WERI-Rb-1 (cell line): ENCODE data around the gene TMEM171.

Experiments used
- DNase-seq: peaks from one replicate; pipeline ENCODE4 v3.0.0-alpha.2; 2020
- H3K27ac ChIP-seq: fragments of 250-450 bp; sonication (Bioruptor Pico); 2 replicates; pipeline ENCODE4 v1.5.1; 2020; ENCODE audit warnings: mild to moderate bottlenecking, moderate library complexity
- H3K27me3 ChIP-seq: fragments of 250-450 bp; sonication (Bioruptor Pico); 2 replicates; pipeline ENCODE4 v1.5.1; 2021; ENCODE audit warnings: mild to moderate bottlenecking, low read depth, moderate library complexity; ENCODE audit not compliant: insufficient read depth, severe bottlenecking
- H3K36me3 ChIP-seq: fragments of 250-450 bp; sonication (Bioruptor Pico); 2 replicates; pipeline ENCODE4 v1.5.1; 2020; ENCODE audit warnings: mild to moderate bottlenecking, moderate library complexity
- H3K4me3 ChIP-seq: 2 replicates; pipeline ENCODE4 v1.5.1; 2011; ENCODE audit warnings: low read depth, mild to moderate bottlenecking, control low read depth, low read length
- H3K9me3 ChIP-seq: fragments of 250-450 bp; sonication (Bioruptor Pico); 2 replicates; pipeline ENCODE4 v1.5.1; 2021; ENCODE audit warnings: mild to moderate bottlenecking, moderate library complexity; ENCODE audit not compliant: severe bottlenecking
- CTCF ChIP-seq: IDR thresholded peaks from 2 replicates; pipeline ENCODE4 v1.5.1; 2011; ENCODE audit warnings: low read depth, mild to moderate bottlenecking, control low read depth, inconsistent platforms, low read length

Gene TMEM171

DNA sequence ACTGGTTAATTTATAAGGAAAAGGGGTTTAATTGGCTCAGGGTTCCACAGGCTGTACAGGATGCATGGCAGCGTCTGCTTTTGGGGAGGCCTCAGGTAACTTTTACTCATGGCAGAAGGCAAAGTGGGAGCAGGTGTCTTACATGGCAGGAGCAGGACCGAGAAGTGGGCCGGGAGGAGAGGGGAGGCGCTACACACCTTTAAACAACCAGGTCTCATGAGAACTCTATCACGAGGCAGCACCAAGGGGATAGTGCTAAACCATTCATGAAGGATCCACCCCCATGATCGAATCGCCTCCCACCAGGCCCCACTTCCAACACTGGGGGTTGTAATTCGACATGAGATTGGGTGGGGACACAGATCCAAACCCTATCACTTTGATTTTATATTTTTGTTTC lies 21.7 kb downstream of the TMEM171 start:
- H3K4me3 ChIP-seq, result no peak overlapping the region
- no peaks in the 10 kb centered on the region for H3K27me3 ChIP-seq
- no peak overlapping the region for H3K27ac ChIP-seq
- no peaks in the 10 kb centered on the region for H3K9me3 ChIP-seq
- DNase-seq, result no peak
- no peak for TF ChIP-seq CTCF
- H3K36me3 ChIP-seq, result no peaks in the 10 kb centered on the region

- no peak overlapping the region for H3K27ac ChIP-seq
- no peak overlapping the region for H3K4me3 ChIP-seq
- H3K9me3 ChIP-seq, result no peaks in the 10 kb centered on the region
- DNase-seq, result no peak
- no peak for TF ChIP-seq CTCF
- no peaks in the 10 kb centered on the region for H3K27me3 ChIP-seq
- H3K36me3 ChIP-seq, result no peaks in the 10 kb centered on the region
Measured at GRCh38 chr5:73143716-73144115, 23.3 kb downstream of the TMEM171 start.

DNA sequence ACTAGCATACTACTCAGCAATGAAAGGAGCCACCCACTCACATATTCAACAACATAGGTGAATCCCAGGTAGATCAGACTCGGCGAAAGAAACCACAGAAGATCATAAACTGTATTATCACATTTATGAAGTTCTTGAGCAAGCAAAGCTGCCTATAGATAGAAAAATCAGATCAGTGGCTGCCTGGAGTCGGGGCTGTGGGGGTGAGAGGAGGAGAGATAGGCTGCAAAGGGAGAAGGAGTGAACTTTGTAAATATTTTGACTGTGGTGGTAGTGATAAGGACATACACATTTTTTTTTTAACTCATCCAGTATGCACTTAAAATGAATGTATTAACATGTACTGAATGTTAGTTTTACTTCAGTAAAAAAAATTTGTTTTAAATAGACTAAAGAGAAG lies 29.2 kb downstream of the TMEM171 start:
- Histone ChIP-seq H3K4me3 (no peak overlapping the region), H3K27ac (no peak overlapping the region), H3K36me3 (no peaks in the 10 kb centered on the region), H3K27me3 (no peaks in the 10 kb centered on the region), H3K9me3 (no peaks in the 10 kb centered on the region)
- TF ChIP-seq CTCF, result no peak
- no peak for DNase-seq

- H3K27ac ChIP-seq, result no peak overlapping the region
- H3K27me3 ChIP-seq, result no peaks in the 10 kb centered on the region
- H3K9me3 ChIP-seq, result no peaks in the 10 kb centered on the region
- no peak for DNase-seq
- H3K4me3 ChIP-seq, result no peak overlapping the region
- no peak for TF ChIP-seq CTCF
- no peaks in the 10 kb centered on the region for H3K36me3 ChIP-seq
Measured at GRCh38 chr5:73150876-73151275, 30.5 kb downstream of the TMEM171 start.

- Histone ChIP-seq H3K9me3 (no peaks in the 10 kb centered on the region), H3K27ac (no peak overlapping the region), H3K36me3 (no peaks in the 10 kb centered on the region), H3K4me3 (no peak overlapping the region), H3K27me3 (no peaks in the 10 kb centered on the region)
- no peak for TF ChIP-seq CTCF
- no peak for DNase-seq
Measured at GRCh38 chr5:73151766-73152410, 31.5 kb downstream of the TMEM171 start.
